Fibroblast of skin of right quadriceps (primary cell): ENCODE data around the gene PHF20.
"Not testable (repeated sequence)": the region's sequence is repeated elsewhere in the genome, so short reads cannot be mapped to it uniquely, and the experiment has no call there.

ENCODE experiments used
- DNase-seq: peaks from one replicate; pipeline ENCODE4 v3.0.0-alpha.2; 2013

The PHF20 gene

GRCh38 chr20:35941620-35942019, 169.8 kb downstream of the PHF20 start:
- no peak for DNase-seq

GRCh38 chr20:35942243-35942642, 170.4 kb downstream of the PHF20 start:
- no peak for DNase-seq

GRCh38 chr20:35947489-35947888, 175.7 kb downstream of the PHF20 start:
- peak; percentile 9 for DNase-seq

GRCh38 chr20:35947907-35948306, 176.1 kb downstream of the PHF20 start:
- DNase-seq, result peak; percentile 15

GRCh38 chr20:35950093-35950492, 178.3 kb downstream of the PHF20 start:
- DNase-seq, result no peak

GRCh38 chr20:35952080-35952479, 180.3 kb downstream of the PHF20 start:
- not testable (repeated sequence) for DNase-seq

GRCh38 chr20:35952480-35953386, 180.9 kb downstream of the PHF20 start:
- DNase-seq, result peak; percentile 9

- DNase-seq, result peak; percentile 33
Measured at GRCh38 chr20:35953387-35954199, 181.8 kb downstream of the PHF20 start.

GRCh38 chr20:35954200-35954906, 182.5 kb downstream of the PHF20 start, which contains the start of gene SCAND1:
TSS of gene SCAND1 (minus strand) at chr20:35954502. CDS start at chr20:35954284, 218 bp downstream.
- DNase-seq, result peak; percentile 96

- DNase-seq, result peak; percentile 24
Measured at GRCh38 chr20:35954907-35955251, 183.1 kb downstream of the PHF20 start.

GRCh38 chr20:35956616-35957015, 184.8 kb downstream of the PHF20 start:
- DNase-seq, result no peak

GRCh38 chr20:35959291-35959690, 187.5 kb downstream of the PHF20 start:
- DNase-seq, result not testable (repeated sequence)

GRCh38 chr20:35963878-35964277, 192.1 kb downstream of the PHF20 start:
- DNase-seq, result no peak

- DNase-seq, result no peak
Measured at GRCh38 chr20:35967979-35968640, 196.3 kb downstream of the PHF20 start, which contains the start of gene CNBD2. TSS of gene CNBD2 (plus strand) at chr20:35968590. CDS start at chr20:35968763, 173 bp downstream.

- no peak for DNase-seq
Measured at GRCh38 chr20:35968930-35969329, 197.1 kb downstream of the PHF20 start.

GRCh38 chr20:35971981-35972380, 200.2 kb downstream of the PHF20 start:
- no peak for DNase-seq

- DNase-seq, result no peak
Measured at GRCh38 chr20:35972462-35972861, 200.6 kb downstream of the PHF20 start.

GRCh38 chr20:35974256-35974655, 202.4 kb downstream of the PHF20 start:
- DNase-seq, result no peak

- no peak for DNase-seq
Measured at GRCh38 chr20:35975576-35976373, 204.0 kb downstream of the PHF20 start.

GRCh38 chr20:35978041-35978513, 206.3 kb downstream of the PHF20 start:
- no peak for DNase-seq

- DNase-seq, result no peak
Measured at GRCh38 chr20:35979544-35979943, 207.7 kb downstream of the PHF20 start.
